Measurements from ENCODE around the gene CD200R1L.

DNA sequence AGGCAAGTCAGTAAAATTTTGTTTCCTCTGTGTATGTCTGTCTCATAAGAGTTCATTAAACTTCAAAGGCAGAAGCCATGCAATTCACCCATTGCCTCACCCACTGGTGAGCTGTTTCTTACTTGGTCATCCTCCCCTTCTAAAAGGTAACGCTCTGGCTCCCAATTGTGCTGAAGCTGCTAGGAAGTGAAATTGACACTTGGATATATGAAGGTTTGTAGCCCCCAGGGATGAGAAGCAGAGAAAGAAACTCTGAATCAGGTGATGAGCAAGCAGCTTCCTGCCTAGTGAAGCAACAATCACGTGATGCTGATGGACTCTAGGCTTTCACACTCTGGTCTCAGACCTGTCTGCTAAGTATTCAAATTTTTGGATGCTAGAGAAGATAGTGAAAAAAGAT, 70.7 kb downstream of the CD200R1L start:
- TF ChIP-seq, protein P1, sequence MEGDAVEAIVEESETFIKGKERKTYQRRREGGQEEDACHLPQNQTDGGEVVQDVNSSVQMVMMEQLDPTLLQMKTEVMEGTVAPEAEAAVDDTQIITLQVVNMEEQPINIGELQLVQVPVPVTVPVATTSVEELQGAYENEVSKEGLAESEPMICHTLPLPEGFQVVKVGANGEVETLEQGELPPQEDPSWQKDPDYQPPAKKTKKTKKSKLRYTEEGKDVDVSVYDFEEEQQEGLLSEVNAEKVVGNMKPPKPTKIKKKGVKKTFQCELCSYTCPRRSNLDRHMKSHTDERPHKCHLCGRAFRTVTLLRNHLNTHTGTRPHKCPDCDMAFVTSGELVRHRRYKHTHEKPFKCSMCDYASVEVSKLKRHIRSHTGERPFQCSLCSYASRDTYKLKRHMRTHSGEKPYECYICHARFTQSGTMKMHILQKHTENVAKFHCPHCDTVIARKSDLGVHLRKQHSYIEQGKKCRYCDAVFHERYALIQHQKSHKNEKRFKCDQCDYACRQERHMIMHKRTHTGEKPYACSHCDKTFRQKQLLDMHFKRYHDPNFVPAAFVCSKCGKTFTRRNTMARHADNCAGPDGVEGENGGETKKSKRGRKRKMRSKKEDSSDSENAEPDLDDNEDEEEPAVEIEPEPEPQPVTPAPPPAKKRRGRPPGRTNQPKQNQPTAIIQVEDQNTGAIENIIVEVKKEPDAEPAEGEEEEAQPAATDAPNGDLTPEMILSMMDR (conservative IDR thresholded peaks at IDR 0.05; ENCODE audit: low read depth, low read length), result no peak
- TF ChIP-seq RCOR1 (IDR thresholded peaks at IDR 0.05; ENCODE audit: insufficient replicate concordance, low read length), result no peak
- no peak for TF ChIP-seq NFE2L2 (IDR thresholded peaks at IDR 0.05; ENCODE audit: low read depth, low read length)
- no peak for TF ChIP-seq MAZ (IDR thresholded peaks at IDR 0.05; ENCODE audit: borderline replicate concordance, low read depth, low read length)
- TF ChIP-seq POLR2A (IDR thresholded peaks at IDR 0.05; ENCODE audit: low read depth, low read length), result no peak
- TF ChIP-seq CHD1 (IDR thresholded peaks at IDR 0.05; ENCODE audit: low read depth, low read length), result no peak
